K562 (cell line): Measurements from ENCODE around the gene HGS. TPM values are rescaled to one million over a fixed set of nuclear protein-coding genes. Genes with fewer than 3 reads are reported as not detected.

Experiments
- HDAC3 ChIP-seq: fragments of 450-650 bp; IDR thresholded peaks from 2 replicates; pipeline ENCODE4 v1.6.1; 2018; ENCODE audit warnings: borderline replicate concordance, mild to moderate bottlenecking, moderate library complexity; ENCODE audit not compliant: partially characterized antibody
- HDAC6 ChIP-seq: IDR thresholded peaks from 2 replicates; pipeline ENCODE4 v1.6.1; 2012; ENCODE audit warnings: low read depth, mild to moderate bottlenecking, control low read depth, inconsistent platforms, low read length, moderate library complexity
- KDM1A ChIP-seq, 2 experiments: fragments of 450-650 bp; IDR thresholded peaks; 2 replicates each; pipeline ENCODE4 v1.6.1; 2016; ENCODE audit warnings: mild to moderate bottlenecking in 2 of 2
- MIER1 ChIP-seq: fragments of 450-650 bp; IDR thresholded peaks from 2 replicates; pipeline ENCODE4 v1.6.1; 2016; ENCODE audit warnings: antibody characterized with exemption, mild to moderate bottlenecking, low read depth
- MXI1 ChIP-seq: IDR thresholded peaks from 2 replicates; pipeline ENCODE4 v1.6.1; 2011; ENCODE audit warnings: low read depth, mild to moderate bottlenecking, improper control_type of control experiment, low read length
- NFE2 ChIP-seq: IDR thresholded peaks from 2 replicates; pipeline ENCODE4 v1.6.1; 2014; ENCODE audit warnings: antibody characterized with exemption, low read depth
- NR1H2 ChIP-seq: sonication (generic); formaldehyde crosslinking; IDR thresholded peaks from 2 replicates; pipeline ENCODE4 v1.4.0; 2020; ENCODE audit warnings: mild to moderate bottlenecking, missing genetic modification reagents
- PHTF2 ChIP-seq: fragments of 250-450 bp; sonication (Bioruptor Pico); IDR thresholded peaks from 2 replicates; pipeline ENCODE4 v1.5.0; 2021; ENCODE audit warnings: mild to moderate bottlenecking
- RAD21 ChIP-seq, 2 experiments: fragments of 250-450 bp in 1 of 2; fragments of 450-650 bp in 1 of 2; sonication (Bioruptor Pico) in 1 of 2; formaldehyde crosslinking in 1 of 2; IDR thresholded peaks in 1 of 2; conservative IDR thresholded peaks in 1 of 2; 2 replicates each; pipeline versions ENCODE4 v1.4.0 to v1.8.0; 2020 to 2022; ENCODE audit warnings: mild to moderate bottlenecking in 2 of 2, moderate library complexity in 1 of 2
- RAD51 ChIP-seq: fragments of 450-650 bp; IDR thresholded peaks from 2 replicates; pipeline ENCODE4 v1.7.1; 2016; ENCODE audit warnings: low read depth, mild to moderate bottlenecking, borderline replicate concordance
- RBM25 ChIP-seq: fragments of 200-400 bp; formaldehyde crosslinking; IDR thresholded peaks from 2 replicates; pipeline ENCODE4 v1.6.1; 2018; ENCODE audit warnings: low read length, low read depth, moderate library complexity; ENCODE audit not compliant: severe bottlenecking
- RFX1 ChIP-seq: fragments of 450-650 bp; IDR thresholded peaks from 2 replicates; pipeline ENCODE4 v1.6.1; 2016; ENCODE audit warnings: mild to moderate bottlenecking, moderate library complexity
- SMARCA4 ChIP-seq: fragments of 450-650 bp; IDR thresholded peaks from 2 replicates; pipeline ENCODE4 v1.6.1; 2016
- SRSF9 ChIP-seq: fragments of 200-400 bp; formaldehyde crosslinking; IDR thresholded peaks from 2 replicates; pipeline ENCODE4 v1.6.1; 2017; ENCODE audit warnings: low read depth, low read length, borderline replicate concordance
- TFAP4 ChIP-seq: sonication (generic); formaldehyde crosslinking; IDR thresholded peaks from 2 replicates; pipeline ENCODE4 v1.8.0; 2022; ENCODE audit warnings: missing genetic modification reagents, mild to moderate bottlenecking, moderate library complexity, borderline replicate concordance
- ZEB2 ChIP-seq: fragments of 450-650 bp; IDR thresholded peaks from 2 replicates; pipeline ENCODE4 v1.6.1; 2016
- ZNF785 ChIP-seq: fragments of 250-450 bp; sonication (Bioruptor Pico); IDR thresholded peaks from 2 replicates; pipeline ENCODE4 v1.4.0; 2020; ENCODE audit warnings: mild to moderate bottlenecking
- ZSCAN32 ChIP-seq: fragments of 450-650 bp; formaldehyde crosslinking; IDR thresholded peaks from 2 replicates; pipeline ENCODE4 v1.4.0; 2020; ENCODE audit warnings: mild to moderate bottlenecking, moderate library complexity
- ZZZ3 ChIP-seq: fragments of 450-650 bp; IDR thresholded peaks from 2 replicates; pipeline ENCODE4 v1.6.1; 2016; ENCODE audit warnings: antibody characterized with exemption, mild to moderate bottlenecking, moderate library complexity
- polyA plus RNA-seq, 8 experiments: library from polyadenylated mRNA; depleted of rRNA in 4 of 8; stranded (reverse) in 5 of 8; unstranded in 3 of 8; fragments of >200 nt; fragmentation: Nextera tagmentation in 2 of 8; fragmentation: Illumina TruSeq in 1 of 8; extraction: Ambion mirVana in 2 of 8; extraction: Trizol in 1 of 8; gene quantifications; 2 replicates each; pipeline versions ENCODE4 v1.2.1 to v1.2.3, GENCODE V29; 2011 to 2014; ENCODE audit warnings: inconsistent platforms in 1 of 8, missing spikeins in 1 of 8
- total RNA-seq, 7 experiments: library from RNA; depleted of rRNA in 6 of 7; stranded (reverse); fragments of >200 nt in 6 of 7; fragmentation: Illumina TruSeq in 2 of 7; extraction: Trizol in 2 of 7; gene quantifications; 2 replicates each; pipeline versions ENCODE4 v1.2.1 to v1.2.3, GENCODE V29; 2011 to 2021; ENCODE audit warnings: low replicate concordance in 1 of 7
- TF ChIP-seq, protein P1 (sequence below): sonication (generic); formaldehyde crosslinking; IDR thresholded peaks from 2 replicates; pipeline ENCODE4 v1.8.0; 2023; ENCODE audit warnings: mild to moderate bottlenecking, missing genetic modification reagents
- TF ChIP-seq, protein P2 (sequence below): sonication (generic); formaldehyde crosslinking; IDR thresholded peaks from 2 replicates; pipeline ENCODE4 v1.8.1; 2023; ENCODE audit warnings: mild to moderate bottlenecking, missing genetic modification reagents

The HGS gene
- total and polyA plus RNA-seq, 9 of the 15 experiments (the other 6 are each of a cell fraction or from before 2014, with no cell fraction given) = 3.9 to 176 (median 77.1) TPM

- TF ChIP-seq, protein P1, sequence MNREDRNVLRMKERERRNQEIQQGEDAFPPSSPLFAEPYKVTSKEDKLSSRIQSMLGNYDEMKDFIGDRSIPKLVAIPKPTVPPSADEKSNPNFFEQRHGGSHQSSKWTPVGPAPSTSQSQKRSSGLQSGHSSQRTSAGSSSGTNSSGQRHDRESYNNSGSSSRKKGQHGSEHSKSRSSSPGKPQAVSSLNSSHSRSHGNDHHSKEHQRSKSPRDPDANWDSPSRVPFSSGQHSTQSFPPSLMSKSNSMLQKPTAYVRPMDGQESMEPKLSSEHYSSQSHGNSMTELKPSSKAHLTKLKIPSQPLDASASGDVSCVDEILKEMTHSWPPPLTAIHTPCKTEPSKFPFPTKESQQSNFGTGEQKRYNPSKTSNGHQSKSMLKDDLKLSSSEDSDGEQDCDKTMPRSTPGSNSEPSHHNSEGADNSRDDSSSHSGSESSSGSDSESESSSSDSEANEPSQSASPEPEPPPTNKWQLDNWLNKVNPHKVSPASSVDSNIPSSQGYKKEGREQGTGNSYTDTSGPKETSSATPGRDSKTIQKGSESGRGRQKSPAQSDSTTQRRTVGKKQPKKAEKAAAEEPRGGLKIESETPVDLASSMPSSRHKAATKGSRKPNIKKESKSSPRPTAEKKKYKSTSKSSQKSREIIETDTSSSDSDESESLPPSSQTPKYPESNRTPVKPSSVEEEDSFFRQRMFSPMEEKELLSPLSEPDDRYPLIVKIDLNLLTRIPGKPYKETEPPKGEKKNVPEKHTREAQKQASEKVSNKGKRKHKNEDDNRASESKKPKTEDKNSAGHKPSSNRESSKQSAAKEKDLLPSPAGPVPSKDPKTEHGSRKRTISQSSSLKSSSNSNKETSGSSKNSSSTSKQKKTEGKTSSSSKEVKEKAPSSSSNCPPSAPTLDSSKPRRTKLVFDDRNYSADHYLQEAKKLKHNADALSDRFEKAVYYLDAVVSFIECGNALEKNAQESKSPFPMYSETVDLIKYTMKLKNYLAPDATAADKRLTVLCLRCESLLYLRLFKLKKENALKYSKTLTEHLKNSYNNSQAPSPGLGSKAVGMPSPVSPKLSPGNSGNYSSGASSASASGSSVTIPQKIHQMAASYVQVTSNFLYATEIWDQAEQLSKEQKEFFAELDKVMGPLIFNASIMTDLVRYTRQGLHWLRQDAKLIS (CRISPR knock-in tag) = 0 out of 2 replicates have a peak, but pooled peaks have one; percentile 21
- TF ChIP-seq HDAC6 (no peak), RFX1 (no peak; the same call in 1 of the 2 replicates), MIER1 (no peak), ZEB2 (peak; percentile 5; the same call in 1 of the 2 replicates), RAD21 (CRISPR knock-in tag; conservative IDR thresholded peaks at IDR 0.05 in 1 of 2, IDR thresholded peaks at IDR 0.05 in 1 of 2) (no peak), MXI1 (no peak), HDAC3 (no peak), SMARCA4 (no peak), TFAP4 (CRISPR knock-in tag) (peak; percentile 85; the same call in 1 of the 2 replicates), RBM25 (peak; percentile 100), KDM1A (IDR thresholded peaks at IDR 0.05) (no peak), PHTF2 (CRISPR knock-in tag) (no peak), RAD51 (no peak; the same call in 1 of the 2 replicates), ZSCAN32 (no peak), ZNF785 (no peak), NFE2 (no peak), NR1H2 (CRISPR knock-in tag) (no peak), SRSF9 (no peak), ZZZ3 (no peak)
- TF ChIP-seq, protein P2, sequence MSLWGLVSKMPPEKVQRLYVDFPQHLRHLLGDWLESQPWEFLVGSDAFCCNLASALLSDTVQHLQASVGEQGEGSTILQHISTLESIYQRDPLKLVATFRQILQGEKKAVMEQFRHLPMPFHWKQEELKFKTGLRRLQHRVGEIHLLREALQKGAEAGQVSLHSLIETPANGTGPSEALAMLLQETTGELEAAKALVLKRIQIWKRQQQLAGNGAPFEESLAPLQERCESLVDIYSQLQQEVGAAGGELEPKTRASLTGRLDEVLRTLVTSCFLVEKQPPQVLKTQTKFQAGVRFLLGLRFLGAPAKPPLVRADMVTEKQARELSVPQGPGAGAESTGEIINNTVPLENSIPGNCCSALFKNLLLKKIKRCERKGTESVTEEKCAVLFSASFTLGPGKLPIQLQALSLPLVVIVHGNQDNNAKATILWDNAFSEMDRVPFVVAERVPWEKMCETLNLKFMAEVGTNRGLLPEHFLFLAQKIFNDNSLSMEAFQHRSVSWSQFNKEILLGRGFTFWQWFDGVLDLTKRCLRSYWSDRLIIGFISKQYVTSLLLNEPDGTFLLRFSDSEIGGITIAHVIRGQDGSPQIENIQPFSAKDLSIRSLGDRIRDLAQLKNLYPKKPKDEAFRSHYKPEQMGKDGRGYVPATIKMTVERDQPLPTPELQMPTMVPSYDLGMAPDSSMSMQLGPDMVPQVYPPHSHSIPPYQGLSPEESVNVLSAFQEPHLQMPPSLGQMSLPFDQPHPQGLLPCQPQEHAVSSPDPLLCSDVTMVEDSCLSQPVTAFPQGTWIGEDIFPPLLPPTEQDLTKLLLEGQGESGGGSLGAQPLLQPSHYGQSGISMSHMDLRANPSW (CRISPR knock-in tag) = no peak
These were observed at the start of gene HGS, which contains the start of gene ARL16 (continued) for GRCh38 chr17:81683584-81684441.
